Measurements from ENCODE around the gene PDC. TPM values are rescaled to one million over a fixed set of nuclear protein-coding genes. Genes with fewer than 3 reads are reported as not detected.

Gene PDC
- total RNA-seq, 3 donors from 2014 or later = not detected

- Histone ChIP-seq H3K27me3 (no peaks in the 10 kb centered on the region), H3K4me1 (no peaks in the 10 kb centered on the region), H3K4me3 (no peak overlapping the region), H3K27ac (no peak overlapping the region), H3K36me3 (no peaks in the 10 kb centered on the region), H3K9me3 (no peaks in the 10 kb centered on the region)
- DNase-seq (ENCODE audit: low spot score in 2 of 2) = no peak
- intact Hi-C loops (cut with DNase I; ENCODE audit: low total_unique reads) = no loop called here
- TF ChIP-seq CTCF (IDR thresholded peaks at IDR 0.05) = no peak
- no peak for TF ChIP-seq POLR2A (IDR thresholded peaks at IDR 0.05)
- no peak for TF ChIP-seq POLR2AphosphoS5 (IDR thresholded peaks at IDR 0.05)
Measured at GRCh38 chr1:186456729-186457255, 4.1 kb downstream of the PDC start.

GRCh38 chr1:186454981-186455380 is 5.9 kb downstream of the PDC start:
- no peaks in the 10 kb centered on the region for H3K9me3 ChIP-seq
- H3K27me3 ChIP-seq = no peaks in the 10 kb centered on the region
- no peak for DNase-seq (ENCODE audit: low spot score in 2 of 2)
- H3K36me3 ChIP-seq = no peaks in the 10 kb centered on the region
- H3K4me3 ChIP-seq = no peak overlapping the region
- intact Hi-C loops (cut with DNase I; ENCODE audit: low total_unique reads) = loop anchor here (5.0 kb wide), 1 partner anchor 432 kb away; no protein-coding TSS in a partner anchor
- H3K4me1 ChIP-seq = no peaks in the 10 kb centered on the region
- H3K27ac ChIP-seq = no peak overlapping the region
- no peak for TF ChIP-seq CTCF (IDR thresholded peaks at IDR 0.05)
- no peak for TF ChIP-seq POLR2AphosphoS5 (IDR thresholded peaks at IDR 0.05)
- TF ChIP-seq POLR2A (IDR thresholded peaks at IDR 0.05) = no peak

GRCh38 chr1:186446152-186446551 is 14.8 kb downstream of the PDC start:
- H3K36me3 ChIP-seq = no peaks in the 10 kb centered on the region
- H3K9me3 ChIP-seq = no peaks in the 10 kb centered on the region
- H3K27ac ChIP-seq = no peak overlapping the region
- no peak for TF ChIP-seq POLR2A (IDR thresholded peaks at IDR 0.05)
- TF ChIP-seq CTCF (IDR thresholded peaks at IDR 0.05) = no peak
- TF ChIP-seq POLR2AphosphoS5 (IDR thresholded peaks at IDR 0.05) = no peak
- intact Hi-C loops (cut with DNase I; ENCODE audit: low total_unique reads) = no loop called here
- H3K4me1 ChIP-seq = no peaks in the 10 kb centered on the region
- DNase-seq (ENCODE audit: low spot score in 2 of 2) = no peak
- H3K4me3 ChIP-seq = no peak overlapping the region
- no peaks in the 10 kb centered on the region for H3K27me3 ChIP-seq

GRCh38 chr1:186443638-186444037 is 17.3 kb downstream of the PDC start:
- no peak for TF ChIP-seq POLR2A (IDR thresholded peaks at IDR 0.05)
- no peak for TF ChIP-seq POLR2AphosphoS5 (IDR thresholded peaks at IDR 0.05)
- TF ChIP-seq CTCF (IDR thresholded peaks at IDR 0.05) = no peak
- Histone ChIP-seq H3K4me3 (no peak overlapping the region), H3K36me3 (no peaks in the 10 kb centered on the region), H3K27me3 (no peaks in the 10 kb centered on the region), H3K27ac (no peak overlapping the region), H3K4me1 (no peaks in the 10 kb centered on the region), H3K9me3 (no peaks in the 10 kb centered on the region)
- no peak for DNase-seq (ENCODE audit: low spot score in 2 of 2)
- intact Hi-C loops (cut with DNase I; ENCODE audit: low total_unique reads) = no loop called here

- H3K27me3 ChIP-seq = no peaks in the 10 kb centered on the region
- no peak overlapping the region for H3K4me3 ChIP-seq
- H3K4me1 ChIP-seq = no peaks in the 10 kb centered on the region
- H3K9me3 ChIP-seq = no peaks in the 10 kb centered on the region
- intact Hi-C loops (cut with DNase I; ENCODE audit: low total_unique reads) = no loop called here
- no peak for TF ChIP-seq POLR2AphosphoS5 (IDR thresholded peaks at IDR 0.05)
- no peak for TF ChIP-seq CTCF (IDR thresholded peaks at IDR 0.05)
- TF ChIP-seq POLR2A (IDR thresholded peaks at IDR 0.05) = no peak
- H3K36me3 ChIP-seq = no peaks in the 10 kb centered on the region
- no peak for DNase-seq (ENCODE audit: low spot score in 2 of 2)
- no peak overlapping the region for H3K27ac ChIP-seq
Measured at GRCh38 chr1:186442651-186443375, 18.1 kb downstream of the PDC start.
